HepG2 (cell line): Measurements from ENCODE around the gene FOXD2. TPM values are rescaled to one million over a fixed set of nuclear protein-coding genes. Genes with fewer than 3 reads are reported as not detected.

ENCODE experiments used
- ATF3 ChIP-seq: sonication (generic); formaldehyde crosslinking; IDR thresholded peaks from 2 replicates; pipeline ENCODE4 v1.4.0; 2020; ENCODE audit warnings: missing genetic modification reagents
- FOXC1 ChIP-seq: sonication (generic); formaldehyde crosslinking; IDR thresholded peaks from 2 replicates; pipeline ENCODE4 v1.8.0; 2022; ENCODE audit warnings: mild to moderate bottlenecking, missing genetic modification reagents, borderline replicate concordance
- JARID2 ChIP-seq: sonication (generic); formaldehyde crosslinking; IDR thresholded peaks from 2 replicates; pipeline ENCODE4 v1.8.1; 2023; ENCODE audit warnings: missing genetic modification reagents, inconsistent platforms; ENCODE audit not compliant: insufficient replicate concordance
- JUN ChIP-seq: sonication (generic); formaldehyde crosslinking; IDR thresholded peaks from 2 replicates; pipeline ENCODE4 v1.4.0; 2020; ENCODE audit warnings: mild to moderate bottlenecking, missing genetic modification reagents
- MIXL1 ChIP-seq: IDR thresholded peaks from 2 replicates; pipeline ENCODE4 v1.6.1; 2016
- MLXIP ChIP-seq: sonication (generic); formaldehyde crosslinking; IDR thresholded peaks from 2 replicates; pipeline ENCODE4 v1.9.0; 2021; ENCODE audit warnings: missing genetic modification reagents, borderline replicate concordance
- MTA3 ChIP-seq: sonication (generic); formaldehyde crosslinking; IDR thresholded peaks from 2 replicates; pipeline ENCODE4 v1.4.0; 2020; ENCODE audit warnings: missing genetic modification reagents
- MTF1 ChIP-seq: sonication (generic); formaldehyde crosslinking; IDR thresholded peaks from 2 replicates; pipeline ENCODE4 v1.5.0; 2020; ENCODE audit warnings: missing genetic modification reagents
- PBX2 ChIP-seq: IDR thresholded peaks from 2 replicates; pipeline ENCODE4 v1.6.1; 2016; ENCODE audit warnings: control low read depth
- SKIL ChIP-seq: sonication (generic); formaldehyde crosslinking; IDR thresholded peaks from 2 replicates; pipeline ENCODE4 v1.8.0; 2022; ENCODE audit warnings: missing genetic modification reagents, mild to moderate bottlenecking, moderate library complexity, borderline replicate concordance
- ZNF180 ChIP-seq: sonication (generic); formaldehyde crosslinking; IDR thresholded peaks from 2 replicates; pipeline ENCODE4 v1.4.0; 2020; ENCODE audit warnings: low read depth, missing genetic modification reagents, borderline replicate concordance
- ZNF234 ChIP-seq: sonication (generic); formaldehyde crosslinking; conservative IDR thresholded peaks from 2 replicates; pipeline ENCODE4 v1.5.1; 2020; ENCODE audit warnings: mild to moderate bottlenecking, missing genetic modification reagents
- ZNF281 ChIP-seq: sonication (generic); formaldehyde crosslinking; IDR thresholded peaks from 2 replicates; pipeline ENCODE4 v1.4.0; 2020; ENCODE audit warnings: missing genetic modification reagents, borderline replicate concordance
- ZNF326 ChIP-seq: sonication (generic); formaldehyde crosslinking; IDR thresholded peaks from 2 replicates; pipeline ENCODE4 v1.4.0; 2020; ENCODE audit warnings: missing genetic modification reagents, borderline replicate concordance
- ZNF724P ChIP-seq: sonication (generic); formaldehyde crosslinking; IDR thresholded peaks from 2 replicates; pipeline ENCODE4 v1.8.0; 2022; ENCODE audit warnings: missing genetic modification reagents, borderline replicate concordance
- ZNF749 ChIP-seq: sonication (generic); formaldehyde crosslinking; IDR thresholded peaks from 2 replicates; pipeline ENCODE4 v1.8.0; 2022; ENCODE audit warnings: mild to moderate bottlenecking, missing genetic modification reagents, moderate library complexity, borderline replicate concordance
- ZNF782 ChIP-seq: sonication (generic); formaldehyde crosslinking; IDR thresholded peaks from 2 replicates; pipeline ENCODE4 v1.4.0; 2020; ENCODE audit warnings: missing genetic modification reagents, mild to moderate bottlenecking, borderline replicate concordance
- ZNF879 ChIP-seq: sonication (generic); formaldehyde crosslinking; IDR thresholded peaks from 2 replicates; pipeline ENCODE4 v1.8.1; 2023; ENCODE audit warnings: missing genetic modification reagents
- ZSCAN21 ChIP-seq: sonication (generic); formaldehyde crosslinking; IDR thresholded peaks from 2 replicates; pipeline ENCODE4 v1.8.0; 2022; ENCODE audit warnings: mild to moderate bottlenecking, missing genetic modification reagents, moderate library complexity, borderline replicate concordance
- ZSCAN22 ChIP-seq: sonication (generic); formaldehyde crosslinking; IDR thresholded peaks from 2 replicates; pipeline ENCODE4 v1.4.0; 2020; ENCODE audit warnings: mild to moderate bottlenecking, missing genetic modification reagents
- polyA plus RNA-seq, 8 experiments: library from polyadenylated mRNA; depleted of rRNA in 3 of 8; stranded (reverse) in 7 of 8; unstranded in 1 of 8; fragments of >200 nt; fragmentation: Illumina TruSeq in 4 of 8; extraction: Trizol in 4 of 8; gene quantifications; 2 replicates each; pipeline versions ENCODE4 v1.2.1 to v1.2.3, GENCODE V29; 2011 to 2016; ENCODE audit warnings: low read depth in 4 of 8, missing spikeins in 1 of 8, mixed read lengths in 1 of 8; ENCODE audit not compliant: insufficient read depth in 1 of 8
- total RNA-seq, 5 experiments: library from RNA; depleted of rRNA; stranded (reverse); fragments of >200 nt; fragmentation: Illumina TruSeq; extraction: Trizol; gene quantifications; 2 replicates each; pipeline ENCODE4 v1.2.3, GENCODE V29; 2016; ENCODE audit warnings: low read depth in 1 of 5

The FOXD2 gene
- total and polyA plus RNA-seq, 2 of the 13 experiments (the other 11 are each of a cell fraction or from before 2014, with no cell fraction given): 0.01 to 0.09 TPM

- TF ChIP-seq ZNF782 (CRISPR knock-in tag) (no peak; the same call in 1 of the 2 replicates), SKIL (CRISPR knock-in tag) (peak; percentile 82), JARID2 (CRISPR knock-in tag) (no peak), ZNF749 (CRISPR knock-in tag) (peak; percentile 76; the same call in 1 of the 2 replicates), ZNF326 (CRISPR knock-in tag) (no peak), ZNF180 (CRISPR knock-in tag) (no peak; the same call in 1 of the 2 replicates), ZNF724P (no peak; the same call in 1 of the 2 replicates), PBX2 (peak; percentile 60), ZNF234 (CRISPR knock-in tag) (no peak), ZNF879 (CRISPR knock-in tag) (no peak), MTF1 (CRISPR knock-in tag) (no peak), ZSCAN21 (peak; percentile 63; the same call in 1 of the 2 replicates), ATF3 (CRISPR knock-in tag) (no peak), MIXL1 (CRISPR knock-in tag) (peak; percentile 77), MLXIP (no peak), JUN (CRISPR knock-in tag) (no peak), MTA3 (CRISPR knock-in tag) (no peak), ZSCAN22 (no peak), FOXC1 (CRISPR knock-in tag) (no peak), ZNF281 (CRISPR knock-in tag) (peak; percentile 90)
These were observed 40.2 kb downstream of the FOXD2 start (continued) for GRCh38 chr1:47478090-47478489.
